GM12874 (cell line): ENCODE measurements around the gene LCN1.

Experiments used
- CTCF ChIP-seq: IDR thresholded peaks from 2 replicates; pipeline ENCODE4 v1.5.1; 2011; ENCODE audit warnings: low read depth, mild to moderate bottlenecking, control low read depth, low read length, moderate library complexity; ENCODE audit not compliant: insufficient read depth

LCN1 gene

GRCh38 chr9:135478829-135479468, 42.3 kb upstream of the LCN1 start:
- peak; percentile 49 for TF ChIP-seq CTCF

GRCh38 chr9:135479469-135480052, 41.7 kb upstream of the LCN1 start, which contains the start of gene PPP1R26:
Gene PPP1R26, plus strand, starts transcription at chr9:135479782. Its CDS starts 4,729 bp downstream, at chr9:135484511.
- TF ChIP-seq CTCF, result no peak

- TF ChIP-seq CTCF, result no peak
These were observed 40.9 kb upstream of the LCN1 start for GRCh38 chr9:135480071-135480939.

GRCh38 chr9:135480940-135481310, 40.3 kb upstream of the LCN1 start:
- TF ChIP-seq CTCF, result 0 out of 2 replicates have a peak, but pooled peaks have one; percentile 4

- no peak for TF ChIP-seq CTCF
These were observed 39.1 kb upstream of the LCN1 start for GRCh38 chr9:135482015-135482754.

- TF ChIP-seq CTCF, result no peak
These were observed 36.6 kb upstream of the LCN1 start for GRCh38 chr9:135484460-135485277.
